ENCODE results near the gene ATP2B2.

Gene ATP2B2

GRCh38 chr3:10519236-10519635 lies 13.8 kb upstream of the ATP2B2 start:
- peaks cover 29% of the 10 kb centered on the region for H3K27me3 ChIP-seq
- H3K36me3 ChIP-seq: no peaks in the 10 kb centered on the region
- no peaks in the 10 kb centered on the region for H3K9me3 ChIP-seq
- no peak for TF ChIP-seq CTCF (IDR thresholded peaks at IDR 0.05)
- H3K4me3 ChIP-seq (ENCODE audit: low read depth in 1 of 2, low read length in 1 of 2): no peak overlapping the region
- H3K27ac ChIP-seq: no peak overlapping the region
- H3K4me1 ChIP-seq (ENCODE audit: control insufficient read depth in 1 of 2, insufficient read depth in 1 of 2, low read depth in 1 of 2, low read length in 1 of 2): no peaks in the 10 kb centered on the region

- H3K36me3 ChIP-seq: no peaks in the 10 kb centered on the region
- no peak overlapping the region for H3K27ac ChIP-seq
- H3K4me1 ChIP-seq (ENCODE audit: control insufficient read depth in 1 of 2, insufficient read depth in 1 of 2, low read depth in 1 of 2, low read length in 1 of 2): no peaks in the 10 kb centered on the region
- peaks cover 23% of the 10 kb centered on the region for H3K27me3 ChIP-seq
- no peak for TF ChIP-seq CTCF (IDR thresholded peaks at IDR 0.05)
- no peak overlapping the region for H3K4me3 ChIP-seq (ENCODE audit: low read depth in 1 of 2, low read length in 1 of 2)
- H3K9me3 ChIP-seq: no peaks in the 10 kb centered on the region
Observed at GRCh38 chr3:10518506-10519150, 13.2 kb upstream of the ATP2B2 start.

- H3K27ac ChIP-seq: no peak overlapping the region
- no peak overlapping the region for H3K4me3 ChIP-seq (ENCODE audit: low read depth in 1 of 2, low read length in 1 of 2)
- H3K27me3 ChIP-seq: peaks cover 13% of the 10 kb centered on the region
- no peaks in the 10 kb centered on the region for H3K36me3 ChIP-seq
- no peak for TF ChIP-seq CTCF (IDR thresholded peaks at IDR 0.05)
- no peaks in the 10 kb centered on the region for H3K4me1 ChIP-seq (ENCODE audit: control insufficient read depth in 1 of 2, insufficient read depth in 1 of 2, low read depth in 1 of 2, low read length in 1 of 2)
- no peaks in the 10 kb centered on the region for H3K9me3 ChIP-seq
Observed at GRCh38 chr3:10517627-10518026, 12.2 kb upstream of the ATP2B2 start.

GRCh38 chr3:10516544-10517452 lies 11.4 kb upstream of the ATP2B2 start:
- no peak overlapping the region for H3K4me3 ChIP-seq (ENCODE audit: low read depth in 1 of 2, low read length in 1 of 2)
- H3K27me3 ChIP-seq: peaks cover 9% of the 10 kb centered on the region
- TF ChIP-seq CTCF (IDR thresholded peaks at IDR 0.05): no peak
- H3K27ac ChIP-seq: no peak overlapping the region
- H3K9me3 ChIP-seq: no peaks in the 10 kb centered on the region
- no peaks in the 10 kb centered on the region for H3K4me1 ChIP-seq (ENCODE audit: control insufficient read depth in 1 of 2, insufficient read depth in 1 of 2, low read depth in 1 of 2, low read length in 1 of 2)
- H3K36me3 ChIP-seq: no peaks in the 10 kb centered on the region

GRCh38 chr3:10515884-10516495 lies 10.6 kb upstream of the ATP2B2 start:
- H3K36me3 ChIP-seq: no peaks in the 10 kb centered on the region
- peaks cover 9% of the 10 kb centered on the region for H3K27me3 ChIP-seq
- H3K4me3 ChIP-seq (ENCODE audit: low read depth in 1 of 2, low read length in 1 of 2): no peak overlapping the region
- H3K4me1 ChIP-seq (ENCODE audit: control insufficient read depth in 1 of 2, insufficient read depth in 1 of 2, low read depth in 1 of 2, low read length in 1 of 2): no peaks in the 10 kb centered on the region
- H3K27ac ChIP-seq: no peak overlapping the region
- TF ChIP-seq CTCF (IDR thresholded peaks at IDR 0.05): no peak
- H3K9me3 ChIP-seq: no peaks in the 10 kb centered on the region
